Thymus (tissue), 11 donors: ENCODE data around the gene ENAM. TPM values are rescaled to one million over a fixed set of nuclear protein-coding genes. Genes with fewer than 3 reads are reported as not detected.
"Not testable (repeated sequence)": the region's sequence is repeated elsewhere in the genome, so short reads cannot be mapped to it uniquely, and the experiment has no call there.

Source experiments
- DNase-seq, 9 donors: peaks; one replicate each; pipeline ENCODE4 v3.0.0-alpha.2; 2013; ENCODE audit warnings: low spot score in 9 of 9, low read depth in 6 of 9, missing footprints in 1 of 9
- H3K27ac ChIP-seq, 2 donors: one replicate each; pipeline ENCODE4 v1.5.1; 2013; ENCODE audit warnings: control low read depth in 1 of 2, low read depth in 1 of 2, low read length in 1 of 2, mild to moderate bottlenecking in 1 of 2, moderate library complexity in 1 of 2
- H3K27me3 ChIP-seq, 2 donors: one replicate each; pipeline ENCODE4 v1.5.1; 2013; ENCODE audit warnings: low read length in 1 of 2; ENCODE audit not compliant: control insufficient read depth in 2 of 2, insufficient read depth in 1 of 2
- H3K36me3 ChIP-seq, 2 donors: one replicate each; pipeline ENCODE4 v1.5.1; 2013; ENCODE audit warnings: low read length in 1 of 2, mild to moderate bottlenecking in 1 of 2, moderate library complexity in 1 of 2; ENCODE audit not compliant: control insufficient read depth in 2 of 2, insufficient read depth in 2 of 2
- H3K4me1 ChIP-seq, 2 donors: one replicate each; pipeline ENCODE4 v1.5.1; 2013; ENCODE audit warnings: low read length in 2 of 2; ENCODE audit not compliant: control insufficient read depth in 2 of 2, insufficient read depth in 2 of 2
- H3K4me3 ChIP-seq, 2 donors: one replicate each; pipeline ENCODE4 v1.5.1; 2013; ENCODE audit warnings: low read length in 2 of 2, control low read depth in 1 of 2, mild to moderate bottlenecking in 1 of 2
- H3K9me3 ChIP-seq, 2 donors: one replicate each; pipeline ENCODE4 v1.5.1; 2013; ENCODE audit warnings: low read length in 1 of 2, mild to moderate bottlenecking in 1 of 2; ENCODE audit not compliant: control insufficient read depth in 2 of 2, insufficient read depth in 1 of 2
- WGBS: extraction: QIAGEN DNeasy Blood & Tissue Kit; methylation state at CpG from one replicate; pipeline ENCODE4 v1.1.7; 2013; 5-methylcytosine and 5-hydroxymethylcytosine counted together
- polyA plus RNA-seq: library from polyadenylated mRNA; stranded (reverse); fragments of 200-250 nt; gene quantifications from one replicate; pipeline ENCODE4 v1.2.3, GENCODE V29; 2013
- total RNA-seq: library from RNA; stranded (reverse); fragments of 120-200 nt; gene quantifications from one replicate; pipeline ENCODE4 v1.2.4, GENCODE V29; 2013
- donor health status: healthy.

The ENAM gene
- total and polyA plus RNA-seq, 2 donors = 0.07 to 1.2 TPM

DNA sequence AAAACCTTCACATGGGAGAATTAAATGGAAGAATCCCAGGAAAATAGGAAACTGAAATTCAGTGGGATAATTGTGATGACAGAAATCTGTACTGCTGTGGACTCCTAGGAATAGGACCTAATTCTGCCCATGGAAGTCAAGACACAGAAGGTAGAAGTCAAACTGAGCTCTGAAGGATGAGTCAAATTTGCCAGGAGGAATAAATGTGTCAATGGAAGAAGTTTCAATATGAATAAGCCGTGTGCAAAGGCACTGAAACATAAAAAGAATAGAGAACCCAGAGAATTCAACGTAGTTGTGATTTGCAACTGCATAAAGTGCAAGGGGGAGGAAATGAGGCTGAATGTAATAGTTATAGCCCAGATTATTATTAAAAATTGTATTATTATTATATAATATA is 11.6 kb downstream of the ENAM start:
- Histone ChIP-seq H3K27me3 (no peaks in the 10 kb centered on the region), H3K36me3 (no peaks in the 10 kb centered on the region), H3K4me1 (no peaks in the 10 kb centered on the region), H3K27ac (no peak overlapping the region), H3K4me3 (no peak overlapping the region), H3K9me3 (peaks cover 0 to 4% of the 10 kb centered on the region in 2 donors)
- 92% methylated on average over 2 of the region's 2 CpGs for WGBS
- DNase-seq = no peak

DNA sequence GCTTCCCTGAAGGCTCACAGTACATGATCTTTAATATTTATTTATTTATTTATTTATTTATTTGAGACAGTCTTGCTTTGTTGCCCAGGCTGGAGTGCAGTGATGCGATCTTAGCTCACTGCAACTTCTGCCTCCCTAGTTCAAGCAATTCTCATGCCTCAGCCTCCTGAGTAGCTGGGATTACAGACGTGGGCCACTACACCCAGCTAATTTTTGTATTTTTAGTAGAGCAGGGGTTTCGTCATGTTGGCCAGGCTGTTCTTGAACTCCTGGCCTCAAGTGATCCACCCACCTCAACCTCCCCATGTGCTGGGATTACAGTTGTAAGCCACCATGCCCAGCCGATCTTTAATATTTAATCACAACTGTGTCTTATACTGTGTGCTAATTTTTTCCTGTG is 22.2 kb downstream of the ENAM start:
- H3K27me3 ChIP-seq, H3K9me3 ChIP-seq, H3K4me1 ChIP-seq, DNase-seq, H3K27ac ChIP-seq, H3K4me3 ChIP-seq, H3K36me3 ChIP-seq: not testable (repeated sequence)
- 96% methylated on average over 4 of the region's 4 CpGs for WGBS

DNA sequence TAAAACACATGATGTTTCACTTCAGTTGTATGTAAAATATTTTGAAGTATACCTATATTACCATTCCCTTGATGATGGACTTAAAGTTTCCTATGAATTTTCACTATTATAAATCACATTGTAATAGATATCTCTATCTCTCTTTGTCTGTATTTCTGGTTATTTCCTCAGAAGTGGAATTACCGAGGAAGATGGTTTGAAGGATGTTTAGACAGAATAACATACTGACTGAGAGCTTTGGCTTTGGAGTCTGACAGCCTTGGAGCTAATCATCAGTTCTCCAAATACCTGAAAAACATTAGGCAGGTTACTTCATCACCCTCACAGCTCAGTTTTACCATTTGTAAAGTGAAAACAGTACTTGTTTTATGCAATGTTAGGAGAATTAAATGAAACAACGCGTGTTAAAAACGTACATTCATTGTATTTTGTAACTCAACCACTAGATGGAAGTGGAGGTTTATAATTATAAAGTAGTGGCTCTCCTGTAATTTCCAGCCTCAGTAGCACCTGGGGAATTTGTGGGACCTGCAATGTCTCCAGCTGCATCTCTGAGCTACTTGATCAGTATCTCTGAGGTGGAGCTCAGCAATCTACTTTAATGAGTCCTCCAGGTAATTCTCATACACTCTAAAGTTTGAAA is 23.4 kb downstream of the ENAM start:
- no peaks in the 10 kb centered on the region for H3K36me3 ChIP-seq
- peak overlapping the region; percentile 31 to 35 for H3K27ac ChIP-seq
- H3K4me1 ChIP-seq = peaks cover 0 to 8% of the 10 kb centered on the region in 2 donors
- whole genome bisulfite sequencing = 33% methylated on average over 4 of the region's 4 CpGs
- H3K9me3 ChIP-seq = no peaks in the 10 kb centered on the region
- H3K4me3 ChIP-seq = no peak overlapping the region
- H3K27me3 ChIP-seq = no peaks in the 10 kb centered on the region
- peak; percentile 26 to 80 (median 48) for DNase-seq

DNA sequence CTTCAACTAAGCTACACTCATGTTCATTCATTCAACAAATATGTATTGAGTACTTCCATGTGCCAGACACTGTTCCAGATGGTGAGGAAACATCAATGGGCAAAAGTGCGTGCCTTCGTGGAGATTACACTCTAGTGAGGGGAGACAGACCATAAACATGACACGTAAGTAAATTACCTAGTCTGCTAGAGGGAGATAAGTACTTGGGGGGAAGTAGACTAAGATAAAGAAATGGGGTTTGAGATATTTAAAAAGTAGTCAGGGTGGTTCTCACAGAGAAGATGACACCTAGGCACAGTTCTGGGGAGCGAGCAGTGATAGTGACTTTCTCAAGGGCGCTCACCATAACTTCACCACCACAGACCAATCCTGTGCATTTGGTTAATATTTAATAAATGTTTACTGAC is 26.1 kb downstream of the ENAM start:
- DNase-seq = no peak
- WGBS = 93% methylated on average over 5 of the region's 5 CpGs
- no peaks in the 10 kb centered on the region for H3K36me3 ChIP-seq
- H3K4me1 ChIP-seq = peaks cover 0 to 8% of the 10 kb centered on the region in 2 donors
- H3K4me3 ChIP-seq = no peak overlapping the region
- H3K27ac ChIP-seq = no peak overlapping the region
- no peaks in the 10 kb centered on the region for H3K9me3 ChIP-seq
- no peaks in the 10 kb centered on the region for H3K27me3 ChIP-seq

DNA sequence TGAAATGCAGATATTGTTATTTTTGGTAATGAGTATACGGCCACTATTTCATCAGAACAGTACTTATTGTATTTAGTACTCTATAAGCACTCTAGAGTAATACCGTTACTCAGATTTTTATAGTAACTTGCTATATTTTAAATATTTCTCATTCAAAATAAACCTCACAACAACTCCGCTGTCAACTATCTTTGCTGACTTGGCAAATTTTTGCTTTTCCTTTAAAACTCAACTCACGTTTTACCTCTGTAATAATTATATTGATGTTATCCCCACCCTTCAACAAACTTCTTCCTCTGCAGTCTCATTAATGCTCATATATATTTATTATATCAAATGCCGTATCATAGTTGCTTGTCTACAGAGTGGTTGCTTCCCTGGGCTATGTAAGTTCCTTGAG is 28.8 kb downstream of the ENAM start:
- no peak overlapping the region for H3K4me3 ChIP-seq
- H3K27ac ChIP-seq = no peak overlapping the region
- H3K36me3 ChIP-seq = no peaks in the 10 kb centered on the region
- 96% methylated on average over 5 of the region's 5 CpGs for WGBS
- no peak for DNase-seq
- H3K9me3 ChIP-seq = no peaks in the 10 kb centered on the region
- no peaks in the 10 kb centered on the region for H3K27me3 ChIP-seq
- H3K4me1 ChIP-seq = peaks cover 0 to 3% of the 10 kb centered on the region in 2 donors

DNA sequence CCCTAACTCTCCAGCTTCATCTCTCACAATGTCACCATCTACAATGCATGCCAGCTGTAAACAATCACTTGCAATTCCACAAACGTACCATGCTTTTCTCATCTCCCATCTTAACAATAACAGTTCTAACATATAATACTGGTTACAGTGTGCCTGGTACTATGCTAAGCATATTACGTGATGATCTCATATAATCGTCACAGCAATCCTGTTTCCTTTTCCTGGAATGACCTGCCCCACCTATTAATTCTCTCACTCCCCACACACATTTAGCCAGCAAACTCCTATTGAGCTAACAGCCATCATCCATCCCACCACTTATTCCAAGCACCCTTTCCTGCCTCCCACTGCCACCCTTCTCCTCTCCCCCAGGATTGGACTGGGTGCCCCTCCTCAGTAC is 29.9 kb downstream of the ENAM start:
- Histone ChIP-seq H3K4me1 (no peaks in the 10 kb centered on the region), H3K4me3 (no peak overlapping the region), H3K27ac (no peak overlapping the region), H3K9me3 (no peaks in the 10 kb centered on the region), H3K36me3 (no peaks in the 10 kb centered on the region), H3K27me3 (no peaks in the 10 kb centered on the region)
- WGBS = 91% methylated on average over 3 of the region's 3 CpGs
- DNase-seq = no peak

DNA sequence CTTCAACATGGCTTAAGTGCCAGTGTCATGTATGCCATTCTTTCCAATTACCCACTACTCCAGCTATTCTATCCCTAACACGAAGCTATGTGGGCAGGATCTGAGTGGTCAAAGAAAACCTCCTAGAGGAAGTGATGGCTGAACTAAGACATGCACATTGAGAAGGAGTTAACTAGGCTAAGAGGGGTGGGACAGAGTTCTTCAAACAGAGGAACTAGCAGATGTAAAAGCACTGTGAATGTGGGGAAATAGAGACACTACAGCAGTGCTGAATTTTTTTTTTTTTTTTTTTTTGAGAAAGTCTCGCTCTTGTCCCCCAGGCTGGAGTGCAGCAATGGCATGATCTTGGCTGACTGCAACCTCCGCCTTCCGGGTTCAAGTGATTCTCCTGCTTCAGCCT is 31.6 kb downstream of the ENAM start:
- Histone ChIP-seq H3K4me1 (no peaks in the 10 kb centered on the region), H3K4me3 (no peak overlapping the region), H3K9me3 (no peaks in the 10 kb centered on the region), H3K36me3 (no peaks in the 10 kb centered on the region), H3K27me3 (no peaks in the 10 kb centered on the region), H3K27ac (no peak overlapping the region)
- 81% methylated on average over 4 of the region's 4 CpGs for WGBS
- DNase-seq = peak in 1 of 9 donors; percentile 19

DNA sequence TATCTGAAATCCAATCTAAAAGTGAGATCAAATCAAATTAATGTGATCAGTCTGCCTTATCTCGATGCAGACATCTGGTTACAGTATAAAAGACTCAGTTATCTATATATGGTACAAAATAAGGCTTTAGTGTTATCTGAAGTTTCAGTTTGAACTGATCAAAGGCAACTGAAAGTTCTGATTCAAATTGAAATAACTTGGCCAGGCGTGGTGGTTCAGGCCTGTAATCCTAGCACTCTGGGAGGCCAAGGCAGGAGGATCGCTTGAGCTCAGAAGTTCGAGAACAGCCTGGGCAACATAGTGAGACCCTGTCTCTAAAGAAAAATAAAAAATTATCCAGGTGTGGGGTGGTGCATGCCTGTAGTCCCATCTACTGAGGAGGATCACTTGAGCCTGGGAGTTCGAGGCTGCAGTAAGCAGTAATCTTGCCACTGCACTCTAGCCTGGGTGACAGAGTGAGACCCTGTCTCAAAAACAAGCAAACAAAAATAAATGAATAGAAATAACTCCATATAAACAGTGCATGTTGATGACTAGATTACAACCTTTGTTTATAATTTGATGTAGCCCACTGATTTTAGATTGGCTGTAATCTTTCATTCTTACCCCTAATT is 32.9 kb downstream of the ENAM start:
- WGBS = 77% methylated on average over 5 of the region's 5 CpGs
- DNase-seq = not testable (repeated sequence)

DNA sequence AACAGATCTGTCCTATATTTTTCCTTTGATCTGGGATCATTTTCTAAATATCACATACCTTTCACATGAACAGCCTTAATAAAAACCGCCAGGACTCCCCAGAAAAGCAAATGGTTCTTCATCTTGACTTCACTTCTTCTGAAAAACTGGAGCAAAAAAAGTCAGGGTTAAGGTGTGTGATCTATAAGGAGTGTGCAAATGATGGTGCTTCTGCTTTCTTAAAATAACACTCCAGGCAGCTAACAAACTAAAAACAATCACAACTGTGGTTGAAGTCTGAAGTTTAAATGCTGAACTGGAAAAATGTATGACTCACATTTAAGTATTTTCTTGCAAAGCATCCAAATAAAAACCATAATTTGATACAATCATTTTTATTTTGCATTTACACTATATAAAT is 37.8 kb downstream of the ENAM start, which contains the start of gene JCHAIN:
Gene JCHAIN, minus strand, starts transcription at position 140 of the 400 bp plus-strand sequence. Its CDS starts 18 bp downstream, at position 122.
- WGBS = 38% methylated on average over 1 of the region's 1 CpG
- no peaks in the 10 kb centered on the region for H3K36me3 ChIP-seq
- peak within 1 kb of the TSS in 1 of 2 donors; percentile 28 for H3K27ac ChIP-seq
- DNase-seq = peak in 1 of 9 donors; percentile 30
- no peaks in the 10 kb centered on the region for H3K9me3 ChIP-seq
- H3K27me3 ChIP-seq = no peaks in the 10 kb centered on the region
- no peak within 1 kb of the TSS for H3K4me3 ChIP-seq
- peaks cover 2 to 6% of the 10 kb centered on the region in 2 donors for H3K4me1 ChIP-seq

More for the DNA sequence above, 32.9 kb downstream of the ENAM start:
- H3K9me3 ChIP-seq, H3K27me3 ChIP-seq, H3K4me3 ChIP-seq, H3K4me1 ChIP-seq, H3K36me3 ChIP-seq, H3K27ac ChIP-seq: not testable (repeated sequence)
